GM21619 (cell line): ENCODE data around the gene KIRREL1.

Experiments used
- ATAC-seq: cut with Tn5 transposase; IDR thresholded peaks from one replicate; pipeline ENCODE4 v1.9.1; 2021; ENCODE audit not compliant: unreplicated experiment

The KIRREL1 gene

DNA sequence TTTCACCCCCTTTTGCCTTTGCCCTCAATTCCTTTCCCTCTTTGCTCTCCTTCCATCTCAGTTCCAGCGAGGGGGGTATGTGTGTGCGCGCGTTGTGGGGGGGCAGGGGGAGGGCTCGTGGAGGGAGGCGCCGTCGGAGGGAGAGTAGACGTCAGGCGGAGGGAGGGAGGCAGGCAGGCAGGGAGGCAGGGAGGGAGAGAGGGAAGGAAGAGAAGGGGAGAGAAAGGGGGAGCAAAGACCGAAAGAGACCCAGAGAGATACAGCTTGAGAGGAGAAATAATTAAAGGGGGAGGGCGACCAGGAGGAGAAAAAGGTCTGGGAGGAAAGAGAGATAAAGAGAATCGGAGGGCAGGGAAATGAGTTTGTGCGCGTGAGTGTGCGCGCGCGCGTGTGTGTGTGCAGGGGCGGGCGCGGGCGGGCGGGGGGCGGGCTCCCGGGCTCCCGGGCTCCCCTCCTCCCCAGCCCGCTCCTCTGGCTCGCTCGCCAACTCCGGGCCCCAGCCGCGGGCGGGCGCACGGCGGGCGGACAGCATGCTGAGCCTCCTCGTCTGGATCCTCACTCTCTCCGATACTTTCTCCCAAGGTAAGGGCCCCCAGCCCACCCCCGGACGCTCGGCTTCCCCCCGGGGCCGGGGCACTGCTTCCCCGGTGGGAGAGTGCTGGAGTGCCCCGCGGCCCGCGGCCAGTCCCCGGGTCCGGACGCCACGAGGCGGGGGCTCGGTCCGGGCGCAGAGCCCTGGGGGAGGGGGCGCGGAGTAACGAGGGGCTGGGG lies at the start of gene KIRREL1:
Gene KIRREL1 (plus strand): TSS at position 499 of the 771 bp plus-strand sequence. CDS start 32 bp downstream, at position 531.
- ATAC-seq: no peak

DNA sequence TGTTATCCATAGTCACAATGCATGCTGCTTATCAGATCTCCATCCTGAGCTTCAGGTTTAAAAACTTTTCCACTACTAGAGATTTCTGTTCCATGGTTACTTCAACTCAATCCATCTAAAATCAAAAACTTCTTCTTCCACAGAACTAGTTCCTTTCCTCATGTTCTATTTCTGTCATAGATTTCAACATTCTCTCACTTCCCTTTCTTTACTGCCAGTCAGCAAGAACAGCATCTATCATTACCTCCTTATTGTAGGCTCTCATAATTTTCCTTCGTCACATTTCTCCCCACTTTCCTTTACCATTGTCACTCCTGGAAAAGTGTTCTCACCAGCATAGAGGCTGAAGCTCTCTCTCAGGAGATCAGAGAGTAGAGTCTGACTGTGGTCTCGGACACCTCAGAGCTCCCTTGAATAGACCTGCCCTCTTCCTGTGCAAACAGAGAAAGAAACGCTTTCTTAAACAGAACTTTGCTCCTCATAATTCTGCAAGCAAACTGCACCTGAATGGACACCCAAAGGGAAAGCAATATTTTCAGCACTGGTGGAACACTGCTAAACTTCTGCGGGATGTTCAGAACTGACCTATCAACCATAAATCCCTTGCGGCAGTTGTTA lies 48.7 kb upstream of the KIRREL1 start:
- ATAC-seq: no peak

- ATAC-seq: no peak
These were observed 45.0 kb upstream of the KIRREL1 start for GRCh38 chr1:157948312-157949073.

DNA sequence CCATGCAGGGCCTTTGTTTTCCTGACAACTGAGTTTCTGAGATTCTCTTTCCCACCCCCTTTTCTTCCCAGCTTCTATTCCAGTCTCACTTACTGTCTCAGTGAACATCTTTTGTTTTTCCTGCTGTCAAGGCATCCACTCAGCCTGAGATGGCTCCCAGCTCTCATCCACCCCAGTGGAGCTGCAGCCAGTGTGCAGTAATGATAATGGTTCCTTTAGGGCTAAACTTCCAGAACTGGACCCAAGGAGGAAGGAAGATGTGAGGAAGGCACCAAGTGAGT lies 44.4 kb upstream of the KIRREL1 start:
- ATAC-seq: no peak

DNA sequence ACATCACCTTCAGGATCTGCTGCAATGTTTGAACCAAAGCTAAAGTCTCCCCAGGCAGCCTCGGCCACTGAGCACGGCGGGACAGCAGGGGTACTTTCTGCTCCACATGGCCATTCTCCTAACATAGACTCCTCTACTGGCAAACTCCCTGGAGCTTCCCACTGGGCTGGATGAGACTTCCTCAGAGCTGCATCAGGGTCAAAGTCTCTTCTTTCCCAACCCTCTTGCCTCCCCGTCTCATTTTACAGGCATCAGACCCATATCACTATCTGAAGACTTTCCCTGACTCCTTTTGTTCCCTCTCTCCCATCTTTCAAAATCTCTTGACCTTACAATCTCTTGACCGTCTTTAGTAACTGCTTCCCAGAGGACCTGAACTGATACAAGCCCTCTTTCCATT lies 42.2 kb upstream of the KIRREL1 start:
- ATAC-seq: no peak

GRCh38 chr1:157952601-157953000 lies 40.8 kb upstream of the KIRREL1 start:
- ATAC-seq: no peak

DNA sequence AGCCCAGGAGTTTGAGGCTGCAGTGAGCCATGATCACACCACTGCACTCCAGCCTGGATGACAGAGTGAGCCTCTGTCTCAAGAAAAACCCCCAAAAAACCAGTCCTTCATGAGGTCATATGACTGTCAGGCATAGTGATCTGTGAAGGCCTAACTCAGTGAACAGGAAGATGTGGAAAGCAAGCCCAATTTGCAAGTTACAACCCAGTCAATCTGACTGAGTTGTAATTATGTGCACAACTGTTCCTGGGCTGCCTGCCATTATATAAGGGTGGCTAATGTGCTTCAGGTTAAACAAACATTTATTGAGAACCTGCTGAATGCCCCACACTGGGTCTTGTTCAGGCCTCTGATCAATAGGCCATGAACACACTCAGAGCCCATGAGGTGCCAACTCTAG lies 38.2 kb upstream of the KIRREL1 start:
- no peak for ATAC-seq

GRCh38 chr1:157955857-157956256 lies 37.6 kb upstream of the KIRREL1 start:
- no peak for ATAC-seq

DNA sequence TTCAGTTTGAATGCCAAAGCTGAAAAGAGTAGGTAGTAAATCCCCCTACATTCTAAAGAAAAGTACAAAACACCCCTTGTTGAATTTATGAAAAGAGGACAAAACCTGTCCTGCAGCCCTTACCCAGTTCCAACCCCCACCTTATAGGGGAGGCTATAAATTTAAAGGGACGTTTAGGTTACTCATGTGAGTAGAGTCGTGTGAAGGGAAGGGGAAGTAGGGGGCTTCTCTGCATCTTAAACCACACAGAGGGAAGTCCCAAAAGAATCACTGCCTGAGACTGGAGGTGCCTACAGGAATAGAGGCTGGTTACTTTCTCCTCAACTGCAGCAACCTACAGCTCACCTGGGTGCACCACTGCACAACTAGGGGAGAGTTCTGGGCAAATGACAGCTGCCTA lies 36.7 kb upstream of the KIRREL1 start:
- no peak for ATAC-seq

DNA sequence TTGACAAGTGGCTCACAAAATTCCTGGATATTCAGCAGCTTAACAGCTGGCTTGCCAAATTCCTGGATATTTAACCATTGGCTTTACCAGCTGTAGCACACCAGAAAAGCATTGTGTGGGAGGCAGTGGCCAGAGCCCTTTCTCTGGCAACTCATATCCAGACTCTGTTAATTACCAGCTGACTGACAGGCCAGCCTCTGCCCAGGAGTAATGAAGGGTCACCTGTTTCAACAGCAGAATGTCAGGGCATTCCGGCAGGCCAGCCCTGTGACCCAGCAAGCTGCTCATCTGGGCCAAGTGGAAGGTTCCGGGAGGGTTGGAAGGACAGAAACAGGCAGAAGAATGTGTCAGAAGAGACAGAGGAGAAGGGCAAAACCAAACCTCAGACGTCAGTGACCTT lies 35.2 kb upstream of the KIRREL1 start:
- ATAC-seq: no peak

DNA sequence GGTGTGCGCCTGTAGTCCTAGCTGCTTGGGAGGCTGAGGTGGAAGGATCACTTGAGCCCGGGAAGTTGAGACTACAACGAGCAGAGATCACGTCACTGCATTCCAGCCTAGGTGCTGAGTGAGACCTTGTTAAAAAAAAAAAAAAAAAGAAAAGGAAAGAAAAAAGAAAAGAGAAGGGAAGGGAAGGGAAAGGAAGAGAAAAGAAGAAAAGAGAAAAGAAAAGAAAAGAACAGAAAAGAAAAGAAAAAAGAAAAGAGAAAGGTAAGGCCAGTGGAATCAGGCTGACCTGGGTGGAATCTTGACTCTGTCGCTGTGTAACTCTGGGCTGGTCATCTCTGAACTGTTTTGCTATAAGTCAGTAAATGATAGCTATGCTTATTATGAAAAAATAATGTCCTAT lies 33.7 kb upstream of the KIRREL1 start:
- ATAC-seq: no peak

DNA sequence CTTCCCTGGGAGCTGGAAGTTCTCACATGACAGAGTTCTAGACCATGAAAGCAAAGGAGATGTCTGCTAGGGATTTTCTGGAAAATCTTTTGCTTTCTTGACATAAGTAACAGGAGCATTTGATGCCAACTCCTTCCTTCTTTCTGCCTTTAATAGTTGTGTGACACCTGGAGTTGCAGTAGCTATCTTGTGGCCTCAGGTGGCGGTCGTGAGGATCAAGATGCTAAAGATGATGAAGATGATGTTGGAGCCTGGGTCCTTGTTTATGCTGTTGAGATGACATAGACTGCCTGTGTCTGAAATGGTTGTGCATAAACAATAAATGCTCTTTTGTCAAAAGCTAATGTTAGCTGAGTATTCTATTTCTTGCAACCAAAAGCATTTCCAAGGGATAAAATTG lies 32.7 kb upstream of the KIRREL1 start:
- no peak for ATAC-seq

- ATAC-seq: no peak
These were observed 31.4 kb upstream of the KIRREL1 start for GRCh38 chr1:157961805-157962762.

DNA sequence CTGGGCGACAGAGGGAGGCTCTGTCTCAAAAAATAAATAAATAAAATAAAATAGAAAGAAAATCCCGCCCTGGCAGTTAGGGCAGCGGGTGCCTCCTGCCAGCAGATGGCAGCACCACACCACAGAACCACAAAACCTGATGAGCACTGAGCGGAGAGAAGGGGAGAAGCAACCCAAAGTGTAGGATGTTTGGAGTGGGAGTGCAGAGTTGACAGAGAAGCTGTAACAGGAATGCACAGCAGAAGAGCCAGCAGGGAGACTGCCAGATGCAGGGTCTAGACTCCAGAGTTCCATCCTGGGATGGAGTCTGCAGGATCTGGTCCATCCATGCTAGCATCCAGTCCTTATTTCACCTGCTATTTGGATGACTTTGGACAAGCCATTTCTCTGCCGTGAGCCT lies 29.7 kb upstream of the KIRREL1 start:
- ATAC-seq: no peak

DNA sequence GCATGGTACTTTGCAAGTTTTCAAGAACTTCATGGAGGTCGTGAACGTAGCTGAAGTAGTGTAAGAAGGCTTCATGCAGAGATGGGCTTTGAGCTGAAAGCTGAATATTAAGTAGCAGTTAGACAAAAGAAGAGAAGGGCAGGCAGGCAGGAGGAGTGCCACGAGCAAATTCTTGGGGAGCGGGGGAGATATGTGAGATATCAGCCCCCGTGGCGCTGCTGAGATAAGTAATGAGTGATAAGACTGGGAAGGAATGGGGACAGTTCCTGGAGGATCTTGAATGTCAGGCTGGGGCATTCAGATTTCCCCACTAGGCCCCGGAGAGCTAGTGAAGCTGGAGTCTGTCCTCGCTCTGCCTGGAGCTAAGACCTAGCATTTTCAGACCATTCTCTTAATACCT lies 27.9 kb upstream of the KIRREL1 start:
- ATAC-seq: no peak

- no peak for ATAC-seq
These were observed 27.4 kb upstream of the KIRREL1 start for GRCh38 chr1:157966031-157966537.

- no peak for ATAC-seq
These were observed 26.2 kb upstream of the KIRREL1 start for GRCh38 chr1:157967205-157967604.

DNA sequence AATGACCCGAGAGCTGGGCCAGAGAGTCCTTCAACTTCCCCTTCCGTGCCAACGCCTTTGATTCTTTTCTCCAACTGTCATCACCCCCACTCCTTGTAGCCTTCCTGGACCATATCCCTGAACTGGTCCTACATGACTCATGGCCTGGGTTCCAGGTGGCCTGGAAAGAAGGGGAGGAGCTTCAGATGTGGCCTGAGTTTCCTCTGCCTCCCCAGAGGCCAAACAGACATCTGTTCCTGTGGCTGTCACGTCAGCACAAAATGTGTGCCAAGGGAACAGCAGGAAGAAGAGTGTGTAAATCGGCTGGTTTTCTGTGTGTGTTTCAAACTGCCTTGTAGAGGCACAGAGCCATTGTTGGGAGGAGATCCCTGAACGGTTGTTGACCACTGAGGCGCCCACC lies 24.9 kb upstream of the KIRREL1 start:
- no peak for ATAC-seq

GRCh38 chr1:157968946-157969345 lies 24.5 kb upstream of the KIRREL1 start:
- no peak for ATAC-seq

GRCh38 chr1:157969697-157970485 lies 23.6 kb upstream of the KIRREL1 start:
- no peak for ATAC-seq
